GM19324 (cell line): ENCODE results near the gene IRF6.

Experiments
- ATAC-seq: cut with Tn5 transposase; IDR thresholded peaks from one replicate; pipeline ENCODE4 v1.9.1; 2021; ENCODE audit warnings: mild to moderate bottlenecking, moderate library complexity; ENCODE audit not compliant: unreplicated experiment, low FRiP score

The IRF6 gene

DNA sequence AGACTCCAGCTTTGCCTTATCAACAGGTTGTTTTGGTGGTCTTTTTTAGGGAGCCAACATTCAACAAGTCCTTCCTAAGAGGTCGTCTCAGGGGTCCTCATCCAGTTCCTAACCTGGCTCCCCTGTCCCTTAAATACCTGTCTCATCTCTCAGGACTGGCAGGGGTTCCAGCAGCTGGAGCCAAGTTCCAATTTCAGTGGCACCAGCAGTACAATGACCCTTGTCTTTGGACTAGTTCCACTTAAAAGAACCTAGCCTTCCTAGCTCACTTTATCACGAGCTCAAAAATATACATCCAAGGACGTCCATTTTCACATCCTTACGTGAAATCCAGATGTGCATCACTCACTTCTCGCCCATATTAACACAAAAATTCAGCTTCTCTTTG lies 68.8 kb downstream of the IRF6 start:
- no peak for ATAC-seq

GRCh38 chr1:209736490-209737117 lies 69.3 kb downstream of the IRF6 start:
- no peak for ATAC-seq
